ENCODE data around the gene ZNF428.

DNA sequence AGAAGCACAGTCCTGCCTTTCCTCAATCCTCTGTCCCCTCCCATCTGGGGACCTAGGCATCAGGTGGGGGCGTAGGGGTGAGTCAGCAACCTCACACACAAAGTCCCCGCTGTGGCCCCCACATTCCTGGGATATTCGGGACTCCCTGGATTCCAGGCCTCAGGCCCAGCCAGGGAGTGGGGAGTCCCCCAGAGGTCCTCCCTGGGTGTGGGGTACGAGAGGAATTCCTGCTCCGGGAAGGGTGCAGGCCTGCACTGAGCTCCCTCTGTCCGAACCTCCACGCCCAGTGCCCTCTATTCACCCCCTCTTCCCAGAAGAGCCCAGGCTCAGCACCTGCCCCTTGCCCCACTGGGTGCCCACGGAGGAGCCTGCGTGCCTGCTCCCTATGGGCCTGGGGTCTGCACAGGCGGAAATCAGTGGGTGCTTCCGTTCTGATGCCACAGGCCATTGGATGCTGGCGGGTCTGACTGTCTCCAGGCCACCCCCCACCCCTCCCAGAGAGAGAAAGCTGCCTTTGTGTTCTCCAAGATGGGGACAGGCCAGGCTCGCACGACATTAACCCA lies 16.8 kb upstream of the ZNF428 start:
- TF ChIP-seq, protein P1, sequence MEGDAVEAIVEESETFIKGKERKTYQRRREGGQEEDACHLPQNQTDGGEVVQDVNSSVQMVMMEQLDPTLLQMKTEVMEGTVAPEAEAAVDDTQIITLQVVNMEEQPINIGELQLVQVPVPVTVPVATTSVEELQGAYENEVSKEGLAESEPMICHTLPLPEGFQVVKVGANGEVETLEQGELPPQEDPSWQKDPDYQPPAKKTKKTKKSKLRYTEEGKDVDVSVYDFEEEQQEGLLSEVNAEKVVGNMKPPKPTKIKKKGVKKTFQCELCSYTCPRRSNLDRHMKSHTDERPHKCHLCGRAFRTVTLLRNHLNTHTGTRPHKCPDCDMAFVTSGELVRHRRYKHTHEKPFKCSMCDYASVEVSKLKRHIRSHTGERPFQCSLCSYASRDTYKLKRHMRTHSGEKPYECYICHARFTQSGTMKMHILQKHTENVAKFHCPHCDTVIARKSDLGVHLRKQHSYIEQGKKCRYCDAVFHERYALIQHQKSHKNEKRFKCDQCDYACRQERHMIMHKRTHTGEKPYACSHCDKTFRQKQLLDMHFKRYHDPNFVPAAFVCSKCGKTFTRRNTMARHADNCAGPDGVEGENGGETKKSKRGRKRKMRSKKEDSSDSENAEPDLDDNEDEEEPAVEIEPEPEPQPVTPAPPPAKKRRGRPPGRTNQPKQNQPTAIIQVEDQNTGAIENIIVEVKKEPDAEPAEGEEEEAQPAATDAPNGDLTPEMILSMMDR (IDR thresholded peaks at IDR 0.05; ENCODE audit: insufficient read depth, low read depth, low read length), result no peak
- TF ChIP-seq EZH2 (IDR thresholded peaks at IDR 0.05; ENCODE audit: insufficient read depth, low read length), result no peak

Measured in astrocyte (in vitro differentiated cells and primary cell).